ENCODE measurements around the gene JARID2. TPM values are rescaled to one million over a fixed set of nuclear protein-coding genes. Genes with fewer than 3 reads are reported as not detected.

JARID2 gene
- total RNA-seq, 1 experiment from 2014 or later: 23.6 TPM

- no peak overlapping the region for H3K9ac ChIP-seq (ENCODE audit: low read length)
- no peak overlapping the region for H3K27ac ChIP-seq (ENCODE audit: low read depth, low read length)
- no peaks in the 10 kb centered on the region for H4K20me1 ChIP-seq (ENCODE audit: insufficient read depth)
- no peak overlapping the region for H2AFZ ChIP-seq (ENCODE audit: low read depth, low read length, poor library complexity, severe bottlenecking)
- DNase-seq (ENCODE audit: low read depth, low spot score): no peak
- POLR2A ChIA-PET: no interaction called here
- RAD21 ChIA-PET (ENCODE audit: low non-redundant PET in 1 of 2, low total read pairs in 2 of 2, uncharacterized antibody in 2 of 2, unreplicated experiment in 2 of 2): no interaction called here
- no peaks in the 10 kb centered on the region for H3K36me3 ChIP-seq (ENCODE audit: control insufficient read depth in 1 of 2, insufficient read depth in 2 of 2, low read length in 2 of 2)
- ATAC-seq: no peak
- no TSS peak for BruUV-seq (replicated peaks)
- no peak overlapping the region for H3K4me2 ChIP-seq (ENCODE audit: low read length)
- TF ChIP-seq FOSL1 (IDR thresholded peaks at IDR 0.05; ENCODE audit: low read depth): no peak
- no peak for TF ChIP-seq CBX3 (IDR thresholded peaks at IDR 0.05; ENCODE audit: low read depth)
- TF ChIP-seq EZH2phosphoT487 (IDR thresholded peaks at IDR 0.05; ENCODE audit: borderline replicate concordance): no peak
- no peak for TF ChIP-seq SRF (IDR thresholded peaks at IDR 0.05; ENCODE audit: low read depth)
- no peak for TF ChIP-seq RAD21 (IDR thresholded peaks at IDR 0.05; ENCODE audit: low read depth)
- TF ChIP-seq MAX (IDR thresholded peaks at IDR 0.05): no peak
- TF ChIP-seq EZH2 (IDR thresholded peaks at IDR 0.05): no peak
- no peaks in the 10 kb centered on the region for H3K9me2 ChIP-seq (ENCODE audit: insufficient read depth)
- H3K4me3 ChIP-seq (replicated peaks in 1 of 2; ENCODE audit: low read depth in 1 of 2, low read length in 2 of 2): no peak overlapping the region
- peaks cover 37% of the 10 kb centered on the region; the same call in 1 of the 2 replicates for H3K79me2 ChIP-seq (ENCODE audit: insufficient read depth, low read length)
- CTCF ChIA-PET: interaction anchor here (1.0 to 1.4 kb wide), 2 partner anchors 11 to 188 kb away, joined by 3 read pairs; no protein-coding TSS in a partner anchor
- peaks cover 11 to 27% of the 10 kb centered on the region in 2 experiments for H3K4me1 ChIP-seq (ENCODE audit: control insufficient read depth in 1 of 2, insufficient read depth in 2 of 2, low read length in 2 of 2)
- no peaks in the 10 kb centered on the region for H3K27me3 ChIP-seq (ENCODE audit: insufficient read depth, low read length)
- intact Hi-C loops (cut with micrococcal nuclease): loop anchor here (5.0 kb wide), 1 partner anchor 1230 kb away; no protein-coding TSS in a partner anchor
- H3K9me3 ChIP-seq (ENCODE audit: control insufficient read depth in 1 of 2, insufficient read depth in 1 of 2, low read depth in 1 of 2, low read length in 2 of 2): no peaks in the 10 kb centered on the region
Measured at GRCh38 chr6:15441981-15442380, 196.1 kb downstream of the JARID2 start.

GRCh38 chr6:15442467-15442866 is 196.6 kb downstream of the JARID2 start:
- Histone ChIP-seq H3K4me3 (replicated peaks in 1 of 2; ENCODE audit: low read depth in 1 of 2, low read length in 2 of 2) (no peak overlapping the region), H4K20me1 (ENCODE audit: insufficient read depth) (no peaks in the 10 kb centered on the region), H3K27ac (ENCODE audit: low read depth, low read length) (no peak overlapping the region), H3K79me2 (ENCODE audit: insufficient read depth, low read length) (peaks cover 37% of the 10 kb centered on the region; the same call in 1 of the 2 replicates), H3K9me2 (ENCODE audit: insufficient read depth) (no peaks in the 10 kb centered on the region), H3K36me3 (ENCODE audit: control insufficient read depth in 1 of 2, insufficient read depth in 2 of 2, low read length in 2 of 2) (no peaks in the 10 kb centered on the region), H3K27me3 (ENCODE audit: insufficient read depth, low read length) (no peaks in the 10 kb centered on the region), H2AFZ (ENCODE audit: low read depth, low read length, poor library complexity, severe bottlenecking) (no peak overlapping the region), H3K4me1 (ENCODE audit: control insufficient read depth in 1 of 2, insufficient read depth in 2 of 2, low read length in 2 of 2) (peaks cover 11 to 27% of the 10 kb centered on the region in 2 experiments), H3K9ac (ENCODE audit: low read length) (no peak overlapping the region), H3K4me2 (ENCODE audit: low read length) (no peak overlapping the region), H3K9me3 (ENCODE audit: control insufficient read depth in 1 of 2, insufficient read depth in 1 of 2, low read depth in 1 of 2, low read length in 2 of 2) (no peaks in the 10 kb centered on the region)
- POLR2A ChIA-PET: no interaction called here
- BruUV-seq (replicated peaks): no TSS peak
- intact Hi-C loops (cut with micrococcal nuclease): loop anchor here (5.0 kb wide), 1 partner anchor 1230 kb away; no protein-coding TSS in a partner anchor
- RAD21 ChIA-PET (ENCODE audit: low non-redundant PET in 1 of 2, low total read pairs in 2 of 2, uncharacterized antibody in 2 of 2, unreplicated experiment in 2 of 2): no interaction called here
- no peak for DNase-seq (ENCODE audit: low read depth, low spot score)
- CTCF ChIA-PET: interaction anchor here (1.0 to 1.4 kb wide), 2 partner anchors 12 to 188 kb away, joined by 3 read pairs; no protein-coding TSS in a partner anchor
- ATAC-seq: no peak
- no peak for TF ChIP-seq ELF1 (IDR thresholded peaks at IDR 0.05; ENCODE audit: borderline replicate concordance, low read depth)
- no peak for TF ChIP-seq SP1 (IDR thresholded peaks at IDR 0.05; ENCODE audit: low read depth)
- TF ChIP-seq ZFX (IDR thresholded peaks at IDR 0.05): no peak
- no peak for TF ChIP-seq POLR2AphosphoS5 (IDR thresholded peaks at IDR 0.05; ENCODE audit: low read depth, low read length)
- TF ChIP-seq JUND (IDR thresholded peaks at IDR 0.05): no peak
- no peak for TF ChIP-seq CBX3 (IDR thresholded peaks at IDR 0.05; ENCODE audit: low read depth)
- TF ChIP-seq MAX (IDR thresholded peaks at IDR 0.05): no peak
- no peak for TF ChIP-seq REST (IDR thresholded peaks at IDR 0.05; ENCODE audit: low read depth)
- TF ChIP-seq TCF7L2 (IDR thresholded peaks at IDR 0.05; ENCODE audit: borderline replicate concordance, extremely low read depth, insufficient read depth, insufficient read length): no peak
- no peak for TF ChIP-seq ATF3 (IDR thresholded peaks at IDR 0.05)
- no peak for TF ChIP-seq SIN3A (IDR thresholded peaks at IDR 0.05; ENCODE audit: low read depth)
- no peak for TF ChIP-seq YY1 (IDR thresholded peaks at IDR 0.05; ENCODE audit: extremely low read depth, insufficient replicate concordance, low read depth, low read length)
- TF ChIP-seq FOSL1 (IDR thresholded peaks at IDR 0.05; ENCODE audit: low read depth): no peak
- TF ChIP-seq EZH2phosphoT487 (IDR thresholded peaks at IDR 0.05; ENCODE audit: borderline replicate concordance): no peak
- no peak for TF ChIP-seq ZNF274 (IDR thresholded peaks at IDR 0.05; ENCODE audit: low read depth, low read length)
- TF ChIP-seq EGR1 (IDR thresholded peaks at IDR 0.05; ENCODE audit: low read depth): no peak
